OCI-M2 (cell line): ENCODE results near the gene INS.
"Not testable (repeated sequence)": the region's sequence is repeated elsewhere in the genome, so short reads cannot be mapped to it uniquely, and the experiment has no call there.

Source experiments
- DNase-seq: peaks from one replicate; lab custom pipeline; 2025; ENCODE audit not compliant: unreplicated experiment; lab: John Stamatoyannopoulos, UW

The INS gene

GRCh38 chr11:2134022-2135010 lies 26.7 kb downstream of the INS start:
- no peak for DNase-seq

- DNase-seq = no peak
Observed at GRCh38 chr11:2133241-2134021, 27.6 kb downstream of the INS start.

- DNase-seq = no peak
Observed at GRCh38 chr11:2132874-2133240, 28.2 kb downstream of the INS start.

- DNase-seq = no peak
Observed at GRCh38 chr11:2132246-2132645, 28.8 kb downstream of the INS start.

GRCh38 chr11:2131371-2132236 lies 29.4 kb downstream of the INS start:
- DNase-seq = no peak

GRCh38 chr11:2130881-2131352 lies 30.1 kb downstream of the INS start:
- no peak for DNase-seq

GRCh38 chr11:2129699-2130366 lies 31.2 kb downstream of the INS start:
- DNase-seq = no peak

- no peak for DNase-seq
Observed at GRCh38 chr11:2129308-2129698, 31.7 kb downstream of the INS start.

GRCh38 chr11:2128511-2129307 lies 32.3 kb downstream of the INS start:
- DNase-seq = no peak

GRCh38 chr11:2128130-2128510 lies 32.9 kb downstream of the INS start:
- no peak for DNase-seq

GRCh38 chr11:2127482-2128129 lies 33.4 kb downstream of the INS start:
- no peak for DNase-seq

GRCh38 chr11:2126520-2127085 lies 34.4 kb downstream of the INS start:
- DNase-seq = no peak

- not testable (repeated sequence) for DNase-seq
Observed at GRCh38 chr11:2124736-2125484, 36.1 kb downstream of the INS start.

- DNase-seq = no peak
Observed at GRCh38 chr11:2123628-2123960, 37.4 kb downstream of the INS start.

GRCh38 chr11:2122907-2123627 lies 37.9 kb downstream of the INS start:
- no peak for DNase-seq

GRCh38 chr11:2122222-2122906 lies 38.6 kb downstream of the INS start:
- no peak for DNase-seq
